Tongue (tissue), 2 donors: ENCODE results near the gene PVALEF. TPM values are rescaled to one million over a fixed set of nuclear protein-coding genes. Genes with fewer than 3 reads are reported as not detected.
"Not testable (repeated sequence)": the region's sequence is repeated elsewhere in the genome, so short reads cannot be mapped to it uniquely, and the experiment has no call there.

Experiments used
- DNase-seq: peaks from one replicate; pipeline ENCODE4 v3.0.0-alpha.2; 2015
- total RNA-seq: library from RNA; depleted of rRNA; stranded (reverse); fragments of >200 nt; gene quantifications from one replicate; pipeline ENCODE4 v1.2.3, GENCODE V29; 2014

Gene PVALEF
- total RNA-seq, 1 donor from 2014 or later, result not detected

DNA sequence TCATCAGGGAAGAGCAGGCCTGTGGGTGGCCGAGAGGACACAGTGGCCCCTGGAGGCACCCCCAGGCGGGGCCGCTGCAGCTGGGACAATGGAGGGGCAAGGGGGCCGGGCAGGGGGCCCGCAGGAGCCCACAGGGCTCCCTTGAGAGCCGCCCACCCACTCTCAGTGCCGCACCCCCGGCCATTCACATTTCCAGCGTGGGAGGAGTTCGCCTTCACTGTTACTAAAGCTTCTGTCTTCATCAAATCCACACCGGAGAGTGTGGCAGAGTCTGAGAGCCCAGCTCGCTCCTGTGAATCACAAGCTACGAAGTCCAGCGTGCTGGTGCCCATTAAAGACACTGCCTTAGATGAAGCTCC lies 20.9 kb upstream of the PVALEF start:
- no peak for DNase-seq

DNA sequence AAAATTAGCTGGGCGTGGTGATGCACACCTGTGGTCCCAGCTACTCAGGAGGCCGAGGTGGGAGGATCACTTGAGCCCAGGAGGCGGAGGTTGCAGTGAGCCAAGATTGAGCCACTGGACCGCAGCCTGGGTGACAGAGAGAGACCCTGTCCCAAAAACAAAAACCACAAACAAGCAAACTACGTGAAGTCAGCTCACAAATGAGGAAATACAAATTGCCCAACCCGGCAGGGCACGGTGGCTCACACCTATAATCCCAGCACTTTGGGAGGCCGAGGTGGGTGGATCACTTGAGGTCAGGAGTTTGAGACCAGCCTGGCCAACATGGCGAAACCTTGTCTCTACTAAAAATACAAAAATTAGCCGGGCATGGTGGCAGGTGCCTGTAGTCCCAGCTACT lies 19.1 kb upstream of the PVALEF start:
- DNase-seq, result not testable (repeated sequence)

DNA sequence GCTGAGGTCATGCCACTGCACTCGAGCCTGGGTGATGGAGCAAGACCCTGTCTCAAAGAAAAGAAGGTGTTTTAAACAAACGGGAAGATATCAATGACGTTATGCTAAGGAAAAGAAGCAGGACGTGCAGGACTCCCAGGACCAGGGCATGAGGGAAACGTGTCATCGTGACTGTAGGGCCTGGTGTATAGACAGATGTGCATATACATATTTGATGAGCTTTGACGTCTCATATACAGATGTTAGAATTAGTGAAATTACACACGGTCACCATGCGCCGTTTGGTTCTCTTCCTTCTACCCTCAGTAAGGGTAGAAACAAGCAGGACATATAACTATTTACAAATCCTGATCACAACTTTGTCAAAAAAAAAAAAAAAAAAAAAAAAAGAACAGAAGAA lies 17.6 kb upstream of the PVALEF start:
- no peak for DNase-seq

DNA sequence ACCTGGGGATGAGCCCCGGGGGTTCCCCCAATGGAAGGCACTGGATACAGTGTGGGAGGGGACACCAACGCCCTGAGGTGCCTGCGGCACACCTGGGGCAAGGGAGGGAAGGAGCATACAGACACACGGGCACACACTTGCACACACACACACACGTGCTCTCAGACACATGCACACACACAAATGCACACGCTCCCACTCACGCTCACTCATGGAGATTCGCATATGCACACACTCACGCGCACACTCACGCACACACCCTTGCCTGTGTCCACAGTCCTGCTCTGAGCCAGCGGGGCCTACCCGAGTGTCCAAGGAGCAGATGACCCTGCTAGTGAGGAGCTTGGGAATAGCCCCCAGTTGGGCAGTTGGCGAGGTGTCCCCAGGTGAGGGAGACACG lies 16.7 kb upstream of the PVALEF start:
- no peak for DNase-seq

DNA sequence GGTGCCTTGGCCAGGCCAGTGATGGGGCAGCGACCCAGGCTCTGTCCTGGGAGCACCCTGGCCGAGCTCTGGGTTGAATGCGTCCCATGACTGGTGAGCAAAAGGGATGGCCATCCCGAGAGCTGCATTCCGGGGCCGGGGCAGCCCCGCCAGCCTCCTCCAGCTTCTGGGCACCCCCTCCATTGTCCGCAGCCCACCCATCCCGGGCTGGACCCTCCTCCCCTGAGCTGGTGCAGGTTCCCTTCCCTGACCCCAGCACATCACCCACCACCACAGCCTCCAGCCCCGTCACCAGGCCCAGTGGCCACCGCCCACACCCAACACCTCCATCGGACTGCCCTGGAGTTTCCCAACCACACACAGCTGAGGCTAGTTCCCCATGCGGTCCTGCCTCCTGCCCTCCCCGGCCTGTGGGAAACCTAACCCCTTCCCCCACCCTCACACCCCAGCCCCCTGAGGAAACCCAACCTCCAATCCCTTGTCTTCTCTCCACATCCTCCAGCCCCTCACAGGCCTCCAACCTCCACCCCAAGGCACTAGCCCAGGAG lies 16.2 kb upstream of the PVALEF start:
- no peak for DNase-seq

DNA sequence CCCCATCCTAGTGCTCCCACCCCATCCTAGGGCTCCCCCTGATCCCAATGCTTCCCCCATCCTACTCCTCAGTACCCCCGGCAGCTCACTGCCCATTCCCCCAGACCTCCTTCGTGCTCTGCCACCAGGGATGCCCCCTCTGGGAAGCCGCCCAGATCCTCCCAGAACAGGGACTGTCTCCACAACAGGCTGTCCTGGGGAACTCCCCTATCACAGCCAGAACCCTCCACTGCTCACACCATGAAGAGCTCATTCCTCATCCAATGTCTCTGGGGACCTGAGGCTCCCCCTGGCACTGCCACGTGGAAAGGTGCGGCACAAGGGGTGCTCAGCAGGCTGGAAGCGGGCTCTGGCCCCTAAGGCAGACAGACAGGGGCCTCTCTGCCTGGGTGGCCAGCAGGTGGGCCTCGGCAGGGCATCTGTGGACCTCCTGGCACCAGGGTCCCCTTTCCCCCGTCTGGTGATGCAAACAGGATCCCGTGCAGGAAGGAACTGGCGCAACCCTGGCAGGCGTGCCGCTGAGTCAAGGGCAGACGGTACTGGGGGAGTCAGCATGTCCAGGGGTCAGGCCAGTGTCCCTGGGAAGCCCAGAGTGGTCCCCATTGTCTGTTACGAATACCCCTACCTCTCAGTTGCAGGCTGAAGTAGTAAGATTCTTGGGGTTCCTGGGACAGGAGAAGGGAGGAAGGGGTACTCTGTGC lies 14.8 kb upstream of the PVALEF start:
- DNase-seq, result no peak

DNA sequence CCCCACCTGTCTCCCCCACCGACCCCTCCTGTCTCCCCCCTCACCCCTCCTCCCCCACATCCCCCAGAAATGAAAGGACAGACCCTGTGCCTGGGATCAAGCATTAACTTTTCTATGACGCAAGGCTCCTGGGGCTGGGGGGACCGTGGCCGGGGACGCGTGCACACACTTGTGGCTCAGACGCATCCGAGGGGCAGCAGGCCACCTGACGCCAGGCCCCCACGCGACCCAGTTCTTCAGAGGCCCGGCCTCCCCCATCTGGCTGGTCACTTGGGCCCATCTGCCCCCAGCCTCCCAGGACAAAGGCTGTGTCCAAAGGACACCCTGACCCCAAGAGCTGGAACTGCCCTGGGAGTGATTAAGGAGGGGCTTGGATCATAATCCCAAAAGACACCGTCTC lies 14.0 kb upstream of the PVALEF start:
- DNase-seq, result no peak

GRCh38 chr17:81152288-81152828 lies 12.9 kb upstream of the PVALEF start:
- DNase-seq, result no peak

DNA sequence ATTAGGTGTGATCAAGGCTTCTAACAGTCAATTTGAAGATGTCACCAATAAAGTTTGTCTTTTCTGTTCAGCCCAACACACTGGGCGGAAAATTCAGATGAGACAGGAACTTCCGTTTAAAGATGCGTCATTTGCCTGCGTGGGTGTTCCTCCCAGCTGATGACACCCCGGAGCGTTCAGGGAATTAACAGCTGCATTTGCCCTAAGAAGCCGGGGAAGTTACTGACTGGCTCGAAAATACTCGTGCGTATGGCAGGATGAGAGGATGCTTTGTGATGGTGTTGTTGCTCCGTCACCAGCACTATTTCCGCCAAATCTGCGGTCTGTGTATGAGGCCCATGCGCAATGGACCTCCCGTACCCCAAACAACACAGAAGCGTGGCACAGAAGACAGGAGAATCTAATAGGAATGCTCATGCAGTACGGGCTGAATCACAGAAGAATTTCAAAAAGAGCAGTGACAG lies 11.9 kb upstream of the PVALEF start:
- DNase-seq, result peak; percentile 52

GRCh38 chr17:81154016-81154415 lies 11.3 kb upstream of the PVALEF start:
- not testable (repeated sequence) for DNase-seq

DNA sequence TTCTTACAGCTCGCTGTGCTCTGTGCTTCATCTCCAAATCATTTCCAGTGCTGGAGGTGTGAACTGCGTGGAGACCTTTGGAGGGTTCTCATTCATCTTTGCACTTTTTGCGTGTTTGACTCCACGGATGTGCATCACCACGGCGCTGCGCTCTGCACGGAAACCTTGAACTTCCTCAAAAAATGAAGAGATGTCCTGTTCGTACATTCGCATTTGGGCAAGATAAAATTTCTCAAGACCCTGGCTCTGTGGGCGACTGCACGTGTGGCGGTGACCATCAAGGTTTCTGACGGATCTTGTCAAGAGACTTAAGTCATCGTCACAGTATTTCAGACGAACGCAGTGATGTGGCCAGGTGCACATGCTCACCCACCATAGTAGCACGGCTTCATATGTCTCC lies 10.3 kb upstream of the PVALEF start:
- DNase-seq, result no peak

DNA sequence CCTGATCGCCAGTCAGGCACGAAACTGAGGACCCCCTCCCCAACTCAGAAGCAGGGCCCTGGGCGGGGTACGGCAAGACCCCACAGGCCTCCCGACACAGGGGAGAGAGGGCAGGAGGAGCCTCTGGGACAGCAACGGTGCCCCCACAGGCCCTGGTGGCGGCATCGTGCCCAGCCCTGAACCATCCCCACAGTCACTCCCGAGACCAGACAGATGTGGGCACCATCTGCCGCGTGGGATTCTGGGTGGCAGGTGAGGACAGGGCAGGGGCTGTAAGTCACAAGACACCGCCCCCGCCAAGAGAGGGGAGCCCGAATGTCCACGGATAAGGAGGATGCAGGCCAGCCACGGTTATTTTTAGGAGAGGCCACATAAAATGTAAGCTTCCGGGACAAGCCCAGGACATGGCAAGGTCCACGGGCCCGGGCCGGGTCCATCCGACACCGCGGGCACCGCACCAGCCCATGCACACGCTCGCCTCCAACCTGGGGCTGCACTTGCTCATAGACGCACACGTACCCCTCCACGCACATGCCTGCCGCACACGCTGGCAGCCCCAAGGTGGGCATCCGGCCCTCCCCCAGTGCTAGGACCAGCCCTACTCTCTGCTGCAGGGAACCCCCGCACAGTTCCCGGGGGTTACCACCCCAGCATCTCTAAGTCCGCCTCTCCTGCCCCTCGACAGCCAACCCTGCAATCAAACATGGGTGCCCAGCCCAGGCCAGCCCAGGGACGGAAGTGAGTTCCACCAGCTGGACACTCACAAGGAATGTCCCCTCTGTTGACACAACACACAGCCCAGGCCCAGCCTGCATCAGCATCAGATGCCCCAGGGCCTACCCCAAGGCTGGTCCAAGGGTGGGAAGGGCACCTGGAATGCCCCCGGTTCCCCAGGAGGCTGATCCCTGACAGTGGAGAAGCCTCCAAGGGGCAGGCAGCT lies 8.2 kb upstream of the PVALEF start:
- DNase-seq, result no peak

DNA sequence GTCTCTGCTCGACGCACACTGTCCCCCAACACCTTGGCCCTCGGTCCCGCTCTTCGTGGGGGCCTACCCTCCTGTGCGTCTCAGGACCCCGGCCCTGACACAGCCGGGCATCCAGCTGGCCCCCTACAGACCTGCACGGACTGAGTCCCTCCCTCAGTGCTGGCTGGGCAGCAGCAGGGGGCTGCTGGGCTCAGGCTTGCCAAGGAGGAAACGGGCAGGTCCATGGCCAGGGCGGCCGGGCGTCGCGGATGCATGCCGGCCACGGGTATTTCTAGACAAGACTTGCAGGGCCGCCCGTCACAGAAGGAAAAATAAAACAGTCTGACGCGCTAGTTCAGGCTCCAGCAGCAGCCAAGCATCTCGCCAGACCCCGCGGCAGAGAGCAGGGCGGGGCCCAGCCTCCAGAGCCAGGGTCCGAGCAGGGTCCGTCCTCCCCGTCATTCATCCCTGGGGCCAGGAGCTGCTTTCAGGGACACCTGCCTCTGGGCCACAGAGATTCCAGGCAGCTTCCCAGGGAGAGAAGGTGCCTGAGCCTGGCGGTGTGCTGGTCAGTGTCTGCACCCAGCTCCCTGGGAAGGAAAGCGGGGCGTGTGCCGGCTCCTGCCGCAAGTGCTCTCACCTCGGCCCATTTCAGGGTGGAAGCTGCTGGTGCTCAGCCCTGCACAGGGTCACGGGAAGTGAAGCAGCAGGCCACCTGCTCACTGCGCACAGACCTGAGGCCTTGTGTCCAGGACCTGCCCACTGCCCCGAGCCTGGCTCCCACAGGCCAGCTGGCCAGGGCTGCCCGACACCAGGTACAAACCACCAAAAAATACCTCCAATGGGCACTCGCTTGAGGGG lies 7.2 kb upstream of the PVALEF start:
- DNase-seq, result no peak

- no peak for DNase-seq
Measured at GRCh38 chr17:81158688-81159590, 6.4 kb upstream of the PVALEF start.

DNA sequence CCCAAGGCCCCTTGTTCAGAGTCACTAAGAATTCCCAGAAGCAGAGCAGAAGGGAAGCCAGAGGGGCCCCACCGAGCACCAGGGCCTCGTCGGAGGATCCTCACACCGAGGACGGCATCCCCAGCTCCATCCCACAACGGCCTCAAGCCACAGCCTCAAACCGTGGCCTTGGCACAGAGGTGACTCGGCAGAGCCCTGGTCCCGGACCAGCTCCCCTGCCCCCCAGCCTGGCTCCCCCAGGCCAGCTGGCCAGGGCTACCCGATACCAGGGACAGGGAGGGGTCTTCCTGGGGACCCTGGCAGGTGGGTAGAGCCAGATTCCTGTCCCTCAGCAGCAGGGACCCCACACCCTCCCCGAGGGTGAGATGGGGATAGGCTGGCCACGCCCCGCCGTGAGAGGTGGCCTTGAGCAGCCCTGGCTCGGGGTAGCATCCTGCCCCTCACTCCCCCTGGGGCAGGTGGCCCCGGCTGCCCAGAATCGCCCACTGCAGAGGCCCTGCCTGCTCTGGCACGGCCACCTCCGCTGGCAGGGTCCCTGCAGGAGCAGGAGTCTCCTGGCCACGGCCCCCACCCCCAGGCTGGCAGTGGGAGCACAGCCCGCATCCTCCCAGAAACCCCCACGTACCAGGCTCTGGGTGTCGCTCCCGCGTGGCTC lies 5.6 kb upstream of the PVALEF start:
- DNase-seq, result no peak

DNA sequence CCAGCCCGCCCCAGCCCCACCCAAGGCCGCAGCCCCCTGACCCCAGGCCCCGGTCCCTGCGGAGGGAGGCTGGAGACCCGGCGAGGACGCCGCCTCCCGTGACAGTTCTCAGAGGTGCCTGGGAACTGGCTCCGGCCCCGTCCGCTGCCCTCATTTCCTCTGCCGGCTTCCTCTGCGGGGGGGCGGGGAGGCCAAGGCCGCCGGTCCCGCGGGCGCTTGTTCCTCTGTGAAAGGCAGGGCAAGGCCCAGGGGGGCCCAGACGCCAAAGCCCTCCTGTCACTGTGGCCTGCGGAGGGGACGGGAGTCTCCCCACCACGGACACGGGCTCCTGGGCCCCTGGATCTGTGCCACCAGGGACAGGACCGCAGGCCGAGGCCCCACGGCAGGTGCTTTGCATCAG lies 5.0 kb upstream of the PVALEF start:
- DNase-seq, result no peak

DNA sequence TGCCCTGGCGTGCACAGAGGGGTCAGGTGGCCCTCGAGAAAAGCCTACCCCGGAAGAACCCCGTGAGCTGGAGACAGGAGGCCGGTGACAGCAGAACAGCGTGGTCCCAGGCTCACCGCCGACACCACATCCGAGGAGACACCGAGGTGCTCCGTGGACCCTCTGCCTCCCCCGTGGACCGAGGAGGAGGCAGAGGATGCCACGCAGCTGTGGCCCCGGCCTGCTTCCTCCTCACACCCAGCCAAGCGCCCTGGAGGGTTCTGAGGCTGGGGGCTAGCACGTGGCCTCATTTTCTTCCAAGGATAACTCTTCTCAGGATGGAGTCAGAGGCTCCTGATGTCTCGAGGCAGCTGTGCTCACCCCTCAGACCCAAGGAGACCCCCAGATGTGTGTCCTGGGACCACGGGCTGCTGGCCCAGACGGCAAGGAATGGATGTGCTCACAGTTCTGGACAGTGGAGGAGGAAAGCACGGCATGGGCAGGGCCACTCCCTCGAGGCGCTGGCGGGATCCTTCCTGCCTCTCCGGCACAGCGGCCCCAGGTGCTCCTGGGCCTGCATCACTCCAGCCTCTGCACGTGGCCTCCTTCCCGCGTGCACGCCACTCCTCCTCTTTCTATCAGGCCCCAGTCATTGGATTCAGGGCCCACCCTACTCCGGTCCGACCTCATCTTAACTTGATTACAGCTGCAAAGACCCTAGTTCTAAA lies 4.4 kb upstream of the PVALEF start:
- no peak for DNase-seq

- DNase-seq, result no peak
Measured at GRCh38 chr17:81161536-81161935, 3.8 kb upstream of the PVALEF start.

DNA sequence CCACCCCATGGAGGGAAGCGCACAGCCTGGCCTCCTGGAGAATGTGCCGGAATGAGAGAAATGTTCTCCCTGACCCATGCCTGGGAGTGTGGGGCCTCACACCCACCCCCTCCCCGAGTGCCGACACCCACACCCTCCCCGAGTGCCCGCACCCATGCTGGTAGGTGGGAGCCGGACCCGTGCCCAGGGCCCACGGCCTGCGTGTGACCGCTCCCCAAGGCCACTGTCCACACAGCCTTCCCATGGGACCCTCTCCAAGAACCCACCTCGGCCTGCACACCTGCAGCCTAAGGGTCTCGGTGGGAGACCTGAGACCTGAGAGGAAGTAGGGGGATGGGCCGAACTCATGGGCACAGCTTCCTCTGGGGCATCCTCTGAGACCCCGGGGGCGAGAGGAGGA lies 3.3 kb upstream of the PVALEF start:
- DNase-seq, result no peak

GRCh38 chr17:81162491-81162890 lies 2.8 kb upstream of the PVALEF start:
- no peak for DNase-seq
